WTC11 (cell line): Measurements from ENCODE around the gene ALK. TPM values are rescaled to one million over a fixed set of nuclear protein-coding genes. Genes with fewer than 3 reads are reported as not detected.

ENCODE experiments used
- ATAC-seq: fragments of 200-7000 bp; cut with Tn5 transposase; 2 replicates; pipeline ENCODE4 v1.10.0; 2021; ENCODE audit warnings: mild to moderate bottlenecking, moderate library complexity
- CTCF ChIA-PET: fragments of 300-600 bp; sonication (Branson Sonifier 250); formaldehyde crosslinking; loops from one replicate; lab custom pipeline; 2021; ENCODE audit warnings: antibody characterized with exemption; lab: Charles Lee
- POLR2A ChIA-PET: fragments of 350-600 bp; sonication (Branson Sonifier 250); formaldehyde crosslinking; loops from one replicate; lab custom pipeline; 2021; ENCODE audit warnings: antibody characterized with exemption; lab: Charles Lee
- DNase-seq: peaks from one replicate; pipeline ENCODE4 v3.0.0; 2021; ENCODE audit warnings: low spot score
- H3K27ac Mint-ChIP-seq: 2 replicates; pipeline ENCODE4 v1.8.0; 2021; ENCODE audit warnings: mixed read lengths
- H3K27me3 Mint-ChIP-seq: 2 replicates; pipeline ENCODE4 v1.8.0; 2021; ENCODE audit warnings: low read depth, mild to moderate bottlenecking, moderate library complexity, mixed read lengths
- H3K36me3 Mint-ChIP-seq: 2 replicates; pipeline ENCODE4 v1.8.0; 2021; ENCODE audit warnings: mixed read lengths
- H3K4me1 Mint-ChIP-seq: 2 replicates; pipeline ENCODE4 v1.8.0; 2022; ENCODE audit warnings: mixed read lengths
- H3K4me3 Mint-ChIP-seq: 2 replicates; pipeline ENCODE4 v1.8.0; 2021; ENCODE audit warnings: mild to moderate bottlenecking, moderate library complexity, mixed read lengths
- H3K9me3 Mint-ChIP-seq: 2 replicates; pipeline ENCODE4 v1.8.0; 2021; ENCODE audit warnings: mixed read lengths
- CBFB ChIP-seq: sonication (generic); formaldehyde crosslinking; IDR thresholded peaks from 2 replicates; pipeline ENCODE4 v1.8.1; 2022; ENCODE audit warnings: mild to moderate bottlenecking, low read depth, missing genetic modification reagents
- ESRRA ChIP-seq: sonication (generic); formaldehyde crosslinking; IDR thresholded peaks from 2 replicates; pipeline ENCODE4 v1.8.1; 2022; ENCODE audit warnings: mild to moderate bottlenecking, missing genetic modification reagents, borderline replicate concordance
- ETV6 ChIP-seq: sonication (generic); formaldehyde crosslinking; IDR thresholded peaks from 2 replicates; pipeline ENCODE4 v1.8.1; 2022; ENCODE audit warnings: mild to moderate bottlenecking, missing genetic modification reagents
- GABPB1 ChIP-seq: sonication (generic); formaldehyde crosslinking; IDR thresholded peaks from 2 replicates; pipeline ENCODE4 v1.8.1; 2023; ENCODE audit warnings: mild to moderate bottlenecking, missing genetic modification reagents
- GRHL2 ChIP-seq: fragments of 250-450 bp; sonication (Bioruptor Pico); IDR thresholded peaks from 2 replicates; pipeline ENCODE4 v1.8.0; 2022; ENCODE audit warnings: mild to moderate bottlenecking, moderate library complexity; ENCODE audit not compliant: insufficient replicate concordance, severe bottlenecking
- HMGA2 ChIP-seq: fragments of 250-450 bp; sonication (Bioruptor Pico); IDR thresholded peaks from 2 replicates; pipeline ENCODE4 v1.4.0; 2021; ENCODE audit warnings: mild to moderate bottlenecking, moderate library complexity
- NFATC4 ChIP-seq: fragments of 250-450 bp; sonication (Bioruptor Pico); IDR thresholded peaks from 2 replicates; pipeline ENCODE4 v1.9.0; 2021; ENCODE audit warnings: mild to moderate bottlenecking
- PRRX2 ChIP-seq: fragments of 250-450 bp; sonication (Bioruptor Pico); IDR thresholded peaks from 2 replicates; pipeline ENCODE4 v1.8.0; 2021; ENCODE audit warnings: mild to moderate bottlenecking
- SOX15 ChIP-seq: fragments of 250-450 bp; sonication (Bioruptor Pico); IDR thresholded peaks from 2 replicates; pipeline ENCODE4 v1.9.0; 2021; ENCODE audit warnings: mild to moderate bottlenecking
- TCF7 ChIP-seq: sonication (generic); formaldehyde crosslinking; IDR thresholded peaks from 2 replicates; pipeline ENCODE4 v1.8.0; 2022; ENCODE audit warnings: mild to moderate bottlenecking, low read depth, missing genetic modification reagents, moderate library complexity
- total RNA-seq: library from RNA; stranded (reverse); gene quantifications from 3 replicates; pipeline ENCODE4 v1.2.3, GENCODE V29; 2021
- TF ChIP-seq, protein P1 (sequence below): fragments of 250-450 bp; sonication (Bioruptor Pico); IDR thresholded peaks from 2 replicates; pipeline ENCODE4 v1.9.0; 2021; ENCODE audit warnings: mild to moderate bottlenecking, borderline replicate concordance
- TF ChIP-seq, protein P2 (sequence below): sonication (generic); formaldehyde crosslinking; IDR thresholded peaks from 2 replicates; pipeline ENCODE4 v1.8.1; 2023; ENCODE audit warnings: mild to moderate bottlenecking, missing genetic modification reagents, moderate library complexity
- TF ChIP-seq, protein P3 (sequence below): sonication (generic); formaldehyde crosslinking; IDR thresholded peaks from 2 replicates; pipeline ENCODE4 v1.8.1; 2023; ENCODE audit warnings: mild to moderate bottlenecking, missing genetic modification reagents, borderline replicate concordance
- TF ChIP-seq, protein P4 (sequence below): sonication (generic); formaldehyde crosslinking; IDR thresholded peaks from 2 replicates; pipeline ENCODE4 v1.8.0; 2022; ENCODE audit warnings: mild to moderate bottlenecking, missing genetic modification reagents
- TF ChIP-seq, protein P5 (sequence below): sonication (generic); formaldehyde crosslinking; IDR thresholded peaks from 2 replicates; pipeline ENCODE4 v1.8.1; 2022; ENCODE audit warnings: low read depth, mild to moderate bottlenecking, moderate library complexity, missing genetic modification reagents, borderline replicate concordance
- TF ChIP-seq, protein P6 (sequence below): fragments of 250-450 bp; sonication (Bioruptor Pico); IDR thresholded peaks from 2 replicates; pipeline ENCODE4 v1.9.0; 2021; ENCODE audit warnings: moderate library complexity, mild to moderate bottlenecking, inconsistent platforms, borderline replicate concordance
- TF ChIP-seq, protein P7 (sequence below): sonication (generic); formaldehyde crosslinking; IDR thresholded peaks from 2 replicates; pipeline ENCODE4 v1.8.1; 2023; ENCODE audit warnings: mild to moderate bottlenecking, missing genetic modification reagents, moderate library complexity

ALK gene
- total RNA-seq, 1 experiment from 2014 or later = not detected

DNA sequence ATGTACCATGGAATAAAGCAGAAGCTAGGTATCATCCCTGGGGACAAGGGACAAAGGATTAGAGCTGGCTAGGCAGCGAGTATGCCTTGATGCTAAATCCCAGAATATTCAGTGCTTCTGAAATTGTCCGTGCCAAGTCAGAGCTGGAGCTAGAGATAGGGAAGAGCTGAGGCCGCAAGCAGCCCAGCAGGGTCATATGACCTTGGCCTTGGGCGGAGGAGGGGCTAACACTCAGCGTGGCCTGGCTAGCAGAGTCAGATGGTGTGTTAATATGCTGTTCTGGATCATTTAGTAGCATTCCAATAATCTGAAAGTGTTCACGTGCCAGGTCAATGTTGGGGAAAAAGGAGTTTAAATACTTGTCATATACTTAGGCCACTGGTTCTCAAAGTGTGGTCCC, 431.3 kb downstream of the ALK start (continued):
- TF ChIP-seq, protein P1, sequence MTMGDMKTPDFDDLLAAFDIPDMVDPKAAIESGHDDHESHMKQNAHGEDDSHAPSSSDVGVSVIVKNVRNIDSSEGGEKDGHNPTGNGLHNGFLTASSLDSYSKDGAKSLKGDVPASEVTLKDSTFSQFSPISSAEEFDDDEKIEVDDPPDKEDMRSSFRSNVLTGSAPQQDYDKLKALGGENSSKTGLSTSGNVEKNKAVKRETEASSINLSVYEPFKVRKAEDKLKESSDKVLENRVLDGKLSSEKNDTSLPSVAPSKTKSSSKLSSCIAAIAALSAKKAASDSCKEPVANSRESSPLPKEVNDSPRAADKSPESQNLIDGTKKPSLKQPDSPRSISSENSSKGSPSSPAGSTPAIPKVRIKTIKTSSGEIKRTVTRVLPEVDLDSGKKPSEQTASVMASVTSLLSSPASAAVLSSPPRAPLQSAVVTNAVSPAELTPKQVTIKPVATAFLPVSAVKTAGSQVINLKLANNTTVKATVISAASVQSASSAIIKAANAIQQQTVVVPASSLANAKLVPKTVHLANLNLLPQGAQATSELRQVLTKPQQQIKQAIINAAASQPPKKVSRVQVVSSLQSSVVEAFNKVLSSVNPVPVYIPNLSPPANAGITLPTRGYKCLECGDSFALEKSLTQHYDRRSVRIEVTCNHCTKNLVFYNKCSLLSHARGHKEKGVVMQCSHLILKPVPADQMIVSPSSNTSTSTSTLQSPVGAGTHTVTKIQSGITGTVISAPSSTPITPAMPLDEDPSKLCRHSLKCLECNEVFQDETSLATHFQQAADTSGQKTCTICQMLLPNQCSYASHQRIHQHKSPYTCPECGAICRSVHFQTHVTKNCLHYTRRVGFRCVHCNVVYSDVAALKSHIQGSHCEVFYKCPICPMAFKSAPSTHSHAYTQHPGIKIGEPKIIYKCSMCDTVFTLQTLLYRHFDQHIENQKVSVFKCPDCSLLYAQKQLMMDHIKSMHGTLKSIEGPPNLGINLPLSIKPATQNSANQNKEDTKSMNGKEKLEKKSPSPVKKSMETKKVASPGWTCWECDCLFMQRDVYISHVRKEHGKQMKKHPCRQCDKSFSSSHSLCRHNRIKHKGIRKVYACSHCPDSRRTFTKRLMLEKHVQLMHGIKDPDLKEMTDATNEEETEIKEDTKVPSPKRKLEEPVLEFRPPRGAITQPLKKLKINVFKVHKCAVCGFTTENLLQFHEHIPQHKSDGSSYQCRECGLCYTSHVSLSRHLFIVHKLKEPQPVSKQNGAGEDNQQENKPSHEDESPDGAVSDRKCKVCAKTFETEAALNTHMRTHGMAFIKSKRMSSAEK = no peak
- TF ChIP-seq, all 79 proteins: peak for 0

DNA sequence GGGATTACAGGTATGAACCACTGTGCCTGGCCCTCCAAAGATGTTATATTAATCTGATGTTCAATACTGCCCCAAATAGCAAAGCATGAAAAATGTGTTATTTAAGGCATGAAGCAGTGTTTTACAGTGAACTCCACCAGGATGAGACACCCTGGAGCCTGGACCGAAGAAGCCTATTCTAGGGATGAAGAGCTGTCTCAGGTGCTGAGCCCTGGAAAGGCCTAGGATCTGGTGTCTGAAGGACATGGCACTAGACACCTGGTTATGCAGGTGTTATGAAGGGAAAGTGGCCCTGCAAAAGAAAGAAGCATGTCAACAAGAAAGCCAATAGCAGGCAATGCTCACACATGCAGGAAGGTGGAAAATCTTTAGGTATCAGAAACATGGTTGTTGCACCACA, 431.8 kb downstream of the ALK start:
- H3K36me3 Mint-ChIP-seq = no peaks in the 10 kb centered on the region
- ATAC-seq = no peak
- ChIA-PET CTCF (no interaction called here), POLR2A (no interaction called here)
- H3K4me3 Mint-ChIP-seq = no peak overlapping the region
- H3K27me3 Mint-ChIP-seq = no peaks in the 10 kb centered on the region
- no peak overlapping the region for H3K27ac Mint-ChIP-seq
- H3K9me3 Mint-ChIP-seq = peaks cover 6% of the 10 kb centered on the region; the same call in 1 of the 2 replicates
- peaks cover 13% of the 10 kb centered on the region for H3K4me1 Mint-ChIP-seq
- no peak for DNase-seq
- TF ChIP-seq, protein P2, sequence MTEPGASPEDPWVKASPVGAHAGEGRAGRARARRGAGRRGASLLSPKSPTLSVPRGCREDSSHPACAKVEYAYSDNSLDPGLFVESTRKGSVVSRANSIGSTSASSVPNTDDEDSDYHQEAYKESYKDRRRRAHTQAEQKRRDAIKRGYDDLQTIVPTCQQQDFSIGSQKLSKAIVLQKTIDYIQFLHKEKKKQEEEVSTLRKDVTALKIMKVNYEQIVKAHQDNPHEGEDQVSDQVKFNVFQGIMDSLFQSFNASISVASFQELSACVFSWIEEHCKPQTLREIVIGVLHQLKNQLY (CRISPR knock-in tag) = no peak
- TF ChIP-seq ETV6 (CRISPR knock-in tag) (no peak), GABPB1 (CRISPR knock-in tag) (no peak), TCF7 (CRISPR knock-in tag) (no peak), PRRX2 (CRISPR knock-in tag) (no peak), CBFB (CRISPR knock-in tag) (no peak), ESRRA (no peak), GRHL2 (CRISPR knock-in tag) (no peak), SOX15 (CRISPR knock-in tag) (no peak), NFATC4 (CRISPR knock-in tag) (no peak), HMGA2 (no peak)
- TF ChIP-seq, protein P3, sequence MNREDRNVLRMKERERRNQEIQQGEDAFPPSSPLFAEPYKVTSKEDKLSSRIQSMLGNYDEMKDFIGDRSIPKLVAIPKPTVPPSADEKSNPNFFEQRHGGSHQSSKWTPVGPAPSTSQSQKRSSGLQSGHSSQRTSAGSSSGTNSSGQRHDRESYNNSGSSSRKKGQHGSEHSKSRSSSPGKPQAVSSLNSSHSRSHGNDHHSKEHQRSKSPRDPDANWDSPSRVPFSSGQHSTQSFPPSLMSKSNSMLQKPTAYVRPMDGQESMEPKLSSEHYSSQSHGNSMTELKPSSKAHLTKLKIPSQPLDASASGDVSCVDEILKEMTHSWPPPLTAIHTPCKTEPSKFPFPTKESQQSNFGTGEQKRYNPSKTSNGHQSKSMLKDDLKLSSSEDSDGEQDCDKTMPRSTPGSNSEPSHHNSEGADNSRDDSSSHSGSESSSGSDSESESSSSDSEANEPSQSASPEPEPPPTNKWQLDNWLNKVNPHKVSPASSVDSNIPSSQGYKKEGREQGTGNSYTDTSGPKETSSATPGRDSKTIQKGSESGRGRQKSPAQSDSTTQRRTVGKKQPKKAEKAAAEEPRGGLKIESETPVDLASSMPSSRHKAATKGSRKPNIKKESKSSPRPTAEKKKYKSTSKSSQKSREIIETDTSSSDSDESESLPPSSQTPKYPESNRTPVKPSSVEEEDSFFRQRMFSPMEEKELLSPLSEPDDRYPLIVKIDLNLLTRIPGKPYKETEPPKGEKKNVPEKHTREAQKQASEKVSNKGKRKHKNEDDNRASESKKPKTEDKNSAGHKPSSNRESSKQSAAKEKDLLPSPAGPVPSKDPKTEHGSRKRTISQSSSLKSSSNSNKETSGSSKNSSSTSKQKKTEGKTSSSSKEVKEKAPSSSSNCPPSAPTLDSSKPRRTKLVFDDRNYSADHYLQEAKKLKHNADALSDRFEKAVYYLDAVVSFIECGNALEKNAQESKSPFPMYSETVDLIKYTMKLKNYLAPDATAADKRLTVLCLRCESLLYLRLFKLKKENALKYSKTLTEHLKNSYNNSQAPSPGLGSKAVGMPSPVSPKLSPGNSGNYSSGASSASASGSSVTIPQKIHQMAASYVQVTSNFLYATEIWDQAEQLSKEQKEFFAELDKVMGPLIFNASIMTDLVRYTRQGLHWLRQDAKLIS (CRISPR knock-in tag) = no peak
- TF ChIP-seq, protein P4, sequence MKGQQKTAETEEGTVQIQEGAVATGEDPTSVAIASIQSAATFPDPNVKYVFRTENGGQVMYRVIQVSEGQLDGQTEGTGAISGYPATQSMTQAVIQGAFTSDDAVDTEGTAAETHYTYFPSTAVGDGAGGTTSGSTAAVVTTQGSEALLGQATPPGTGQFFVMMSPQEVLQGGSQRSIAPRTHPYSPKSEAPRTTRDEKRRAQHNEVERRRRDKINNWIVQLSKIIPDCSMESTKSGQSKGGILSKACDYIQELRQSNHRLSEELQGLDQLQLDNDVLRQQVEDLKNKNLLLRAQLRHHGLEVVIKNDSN (CRISPR knock-in tag) = no peak
- TF ChIP-seq, protein P5, sequence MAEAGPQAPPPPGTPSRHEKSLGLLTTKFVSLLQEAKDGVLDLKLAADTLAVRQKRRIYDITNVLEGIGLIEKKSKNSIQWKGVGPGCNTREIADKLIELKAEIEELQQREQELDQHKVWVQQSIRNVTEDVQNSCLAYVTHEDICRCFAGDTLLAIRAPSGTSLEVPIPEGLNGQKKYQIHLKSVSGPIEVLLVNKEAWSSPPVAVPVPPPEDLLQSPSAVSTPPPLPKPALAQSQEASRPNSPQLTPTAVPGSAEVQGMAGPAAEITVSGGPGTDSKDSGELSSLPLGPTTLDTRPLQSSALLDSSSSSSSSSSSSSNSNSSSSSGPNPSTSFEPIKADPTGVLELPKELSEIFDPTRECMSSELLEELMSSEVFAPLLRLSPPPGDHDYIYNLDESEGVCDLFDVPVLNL (CRISPR knock-in tag) = no peak
- TF ChIP-seq, protein P6, sequence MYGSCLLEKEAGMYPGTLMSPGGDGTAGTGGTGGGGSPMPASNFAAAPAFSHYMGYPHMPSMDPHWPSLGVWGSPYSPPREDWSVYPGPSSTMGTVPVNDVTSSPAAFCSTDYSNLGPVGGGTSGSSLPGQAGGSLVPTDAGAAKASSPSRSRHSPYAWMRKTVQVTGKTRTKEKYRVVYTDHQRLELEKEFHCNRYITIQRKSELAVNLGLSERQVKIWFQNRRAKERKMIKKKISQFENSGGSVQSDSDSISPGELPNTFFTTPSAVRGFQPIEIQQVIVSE = no peak
- TF ChIP-seq, protein P7, sequence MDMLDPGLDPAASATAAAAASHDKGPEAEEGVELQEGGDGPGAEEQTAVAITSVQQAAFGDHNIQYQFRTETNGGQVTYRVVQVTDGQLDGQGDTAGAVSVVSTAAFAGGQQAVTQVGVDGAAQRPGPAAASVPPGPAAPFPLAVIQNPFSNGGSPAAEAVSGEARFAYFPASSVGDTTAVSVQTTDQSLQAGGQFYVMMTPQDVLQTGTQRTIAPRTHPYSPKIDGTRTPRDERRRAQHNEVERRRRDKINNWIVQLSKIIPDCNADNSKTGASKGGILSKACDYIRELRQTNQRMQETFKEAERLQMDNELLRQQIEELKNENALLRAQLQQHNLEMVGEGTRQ (CRISPR knock-in tag) = no peak
